ENCODE results near the gene NRG3.

The NRG3 gene

GRCh38 chr10:81981724-81982123, 106.7 kb downstream of the NRG3 start:
- no peaks in the 10 kb centered on the region for H3K36me3 ChIP-seq (ENCODE audit: control insufficient read depth, insufficient read depth, low read length)
- H3K27me3 ChIP-seq (replicated peaks; ENCODE audit: control insufficient read depth, insufficient read depth, low read length, poor library complexity, severe bottlenecking), result no peaks in the 10 kb centered on the region
- no peaks in the 10 kb centered on the region for H3K9me3 ChIP-seq (ENCODE audit: control insufficient read depth, low read length)

DNA sequence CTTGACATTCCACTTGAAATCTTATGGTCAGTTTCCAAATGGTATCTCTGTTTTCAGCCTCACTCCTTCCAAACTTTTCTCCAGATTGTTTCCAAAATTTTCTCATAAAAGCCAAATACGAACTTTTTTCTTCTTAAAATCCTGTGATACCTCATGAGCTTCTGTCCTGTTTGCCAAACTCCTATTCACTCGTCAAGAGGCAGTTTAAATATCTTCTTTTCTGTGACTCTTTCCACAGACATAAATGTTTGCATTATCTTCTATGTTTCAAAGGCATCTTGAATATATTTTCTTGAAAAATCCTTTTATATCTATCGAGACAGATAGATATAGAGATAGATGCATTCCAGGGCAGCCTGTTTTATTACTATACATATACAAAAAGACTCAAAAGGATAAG, 109.4 kb downstream of the NRG3 start:
- H3K4me3 ChIP-seq (ENCODE audit: insufficient read depth, low read depth, low read length, poor library complexity, severe bottlenecking), result no peak overlapping the region
- DNase-seq, result no peak
- no peaks in the 10 kb centered on the region for H3K36me3 ChIP-seq (ENCODE audit: control insufficient read depth, insufficient read depth, low read length)
- H3K4me1 ChIP-seq (ENCODE audit: control insufficient read depth, insufficient read depth, low read length, poor library complexity, severe bottlenecking), result no peaks in the 10 kb centered on the region
- no peaks in the 10 kb centered on the region for H3K9me3 ChIP-seq (ENCODE audit: control insufficient read depth, low read length)
- no peak overlapping the region for H3K27ac ChIP-seq (ENCODE audit: insufficient read depth, low read length, poor library complexity, severe bottlenecking)
- no peaks in the 10 kb centered on the region for H3K27me3 ChIP-seq (replicated peaks; ENCODE audit: control insufficient read depth, insufficient read depth, low read length, poor library complexity, severe bottlenecking)

More at GRCh38 chr10:81981724-81982123, 106.7 kb downstream of the NRG3 start:
- DNase-seq, result no peak
- Histone ChIP-seq H3K27ac (ENCODE audit: insufficient read depth, low read length, poor library complexity, severe bottlenecking) (no peak overlapping the region), H3K4me1 (ENCODE audit: control insufficient read depth, insufficient read depth, low read length, poor library complexity, severe bottlenecking) (no peaks in the 10 kb centered on the region), H3K4me3 (ENCODE audit: insufficient read depth, low read depth, low read length, poor library complexity, severe bottlenecking) (no peak overlapping the region)

GRCh38 chr10:81995254-81995653, 120.3 kb downstream of the NRG3 start:
- H3K36me3 ChIP-seq (ENCODE audit: control insufficient read depth, insufficient read depth, low read length), result no peaks in the 10 kb centered on the region
- H3K27ac ChIP-seq (ENCODE audit: insufficient read depth, low read length, poor library complexity, severe bottlenecking), result no peak overlapping the region
- no peak for DNase-seq
- H3K9me3 ChIP-seq (ENCODE audit: control insufficient read depth, low read length), result no peaks in the 10 kb centered on the region
- H3K4me3 ChIP-seq (ENCODE audit: insufficient read depth, low read depth, low read length, poor library complexity, severe bottlenecking), result no peak overlapping the region
- no peaks in the 10 kb centered on the region for H3K27me3 ChIP-seq (replicated peaks; ENCODE audit: control insufficient read depth, insufficient read depth, low read length, poor library complexity, severe bottlenecking)
- no peaks in the 10 kb centered on the region for H3K4me1 ChIP-seq (ENCODE audit: control insufficient read depth, insufficient read depth, low read length, poor library complexity, severe bottlenecking)

- no peaks in the 10 kb centered on the region for H3K9me3 ChIP-seq (ENCODE audit: control insufficient read depth, low read length)
- H3K4me3 ChIP-seq (ENCODE audit: insufficient read depth, low read depth, low read length, poor library complexity, severe bottlenecking), result no peak overlapping the region
- no peak overlapping the region for H3K27ac ChIP-seq (ENCODE audit: insufficient read depth, low read length, poor library complexity, severe bottlenecking)
- no peaks in the 10 kb centered on the region for H3K36me3 ChIP-seq (ENCODE audit: control insufficient read depth, insufficient read depth, low read length)
- no peaks in the 10 kb centered on the region for H3K4me1 ChIP-seq (ENCODE audit: control insufficient read depth, insufficient read depth, low read length, poor library complexity, severe bottlenecking)
- DNase-seq, result no peak
- no peaks in the 10 kb centered on the region for H3K27me3 ChIP-seq (replicated peaks; ENCODE audit: control insufficient read depth, insufficient read depth, low read length, poor library complexity, severe bottlenecking)
Observed at GRCh38 chr10:81996927-81997326, 121.9 kb downstream of the NRG3 start.

DNA sequence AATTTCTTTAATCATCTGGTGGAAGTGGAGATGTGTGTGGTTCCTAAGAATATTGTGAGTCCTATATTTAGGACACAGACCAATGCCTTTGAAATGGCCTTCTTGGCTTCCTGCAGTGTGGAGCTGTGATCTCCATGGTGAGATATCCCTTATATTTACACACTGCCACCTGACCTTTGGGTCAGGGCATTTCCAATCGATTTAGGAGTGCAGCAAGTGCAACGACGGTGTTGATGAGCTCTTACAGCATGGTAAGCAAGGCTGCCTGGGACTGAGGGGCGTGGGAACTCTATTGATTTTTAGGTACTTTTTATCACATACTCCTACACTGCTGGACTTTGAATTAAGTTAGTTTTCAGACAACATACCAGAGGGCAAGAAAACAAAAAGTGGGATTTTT, 146.0 kb downstream of the NRG3 start:
- Histone ChIP-seq H3K4me1 (ENCODE audit: control insufficient read depth, insufficient read depth, low read length, poor library complexity, severe bottlenecking) (no peaks in the 10 kb centered on the region), H3K36me3 (ENCODE audit: control insufficient read depth, insufficient read depth, low read length) (no peaks in the 10 kb centered on the region), H3K9me3 (ENCODE audit: control insufficient read depth, low read length) (no peaks in the 10 kb centered on the region), H3K27me3 (replicated peaks; ENCODE audit: control insufficient read depth, insufficient read depth, low read length, poor library complexity, severe bottlenecking) (no peaks in the 10 kb centered on the region), H3K4me3 (ENCODE audit: insufficient read depth, low read depth, low read length, poor library complexity, severe bottlenecking) (no peak overlapping the region), H3K27ac (ENCODE audit: insufficient read depth, low read length, poor library complexity, severe bottlenecking) (no peak overlapping the region)
- no peak for DNase-seq

DNA sequence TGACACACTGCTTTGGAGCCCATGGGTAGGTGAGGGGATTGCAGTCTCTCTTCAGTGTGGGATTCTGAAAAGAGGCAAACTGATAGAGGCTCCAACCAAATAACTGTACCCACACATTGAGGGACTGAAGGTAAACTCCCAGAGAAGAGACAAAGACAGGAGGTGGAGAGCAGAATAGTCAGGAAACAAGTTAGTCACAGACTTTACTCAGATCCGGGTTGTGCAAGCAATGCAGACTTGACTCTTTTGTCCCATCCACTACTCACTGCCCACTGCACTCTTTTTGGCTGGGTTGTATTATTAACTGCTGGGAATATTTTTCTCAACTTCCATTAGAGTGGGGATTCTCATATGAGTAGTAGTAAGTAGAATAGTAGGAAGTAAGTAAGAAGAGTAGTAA, 152.7 kb downstream of the NRG3 start:
- no peak overlapping the region for H3K4me3 ChIP-seq (ENCODE audit: insufficient read depth, low read depth, low read length, poor library complexity, severe bottlenecking)
- no peaks in the 10 kb centered on the region for H3K4me1 ChIP-seq (ENCODE audit: control insufficient read depth, insufficient read depth, low read length, poor library complexity, severe bottlenecking)
- no peaks in the 10 kb centered on the region for H3K36me3 ChIP-seq (ENCODE audit: control insufficient read depth, insufficient read depth, low read length)
- no peaks in the 10 kb centered on the region for H3K9me3 ChIP-seq (ENCODE audit: control insufficient read depth, low read length)
- no peak overlapping the region for H3K27ac ChIP-seq (ENCODE audit: insufficient read depth, low read length, poor library complexity, severe bottlenecking)
- H3K27me3 ChIP-seq (replicated peaks; ENCODE audit: control insufficient read depth, insufficient read depth, low read length, poor library complexity, severe bottlenecking), result no peaks in the 10 kb centered on the region
- DNase-seq, result no peak

- Histone ChIP-seq H3K27ac (ENCODE audit: insufficient read depth, low read length, poor library complexity, severe bottlenecking) (no peak overlapping the region), H3K27me3 (replicated peaks; ENCODE audit: control insufficient read depth, insufficient read depth, low read length, poor library complexity, severe bottlenecking) (no peaks in the 10 kb centered on the region), H3K9me3 (ENCODE audit: control insufficient read depth, low read length) (no peaks in the 10 kb centered on the region), H3K36me3 (ENCODE audit: control insufficient read depth, insufficient read depth, low read length) (no peaks in the 10 kb centered on the region), H3K4me3 (ENCODE audit: insufficient read depth, low read depth, low read length, poor library complexity, severe bottlenecking) (no peak overlapping the region), H3K4me1 (ENCODE audit: control insufficient read depth, insufficient read depth, low read length, poor library complexity, severe bottlenecking) (no peaks in the 10 kb centered on the region)
- DNase-seq, result no peak
Observed at GRCh38 chr10:82037076-82037475, 162.1 kb downstream of the NRG3 start.

DNA sequence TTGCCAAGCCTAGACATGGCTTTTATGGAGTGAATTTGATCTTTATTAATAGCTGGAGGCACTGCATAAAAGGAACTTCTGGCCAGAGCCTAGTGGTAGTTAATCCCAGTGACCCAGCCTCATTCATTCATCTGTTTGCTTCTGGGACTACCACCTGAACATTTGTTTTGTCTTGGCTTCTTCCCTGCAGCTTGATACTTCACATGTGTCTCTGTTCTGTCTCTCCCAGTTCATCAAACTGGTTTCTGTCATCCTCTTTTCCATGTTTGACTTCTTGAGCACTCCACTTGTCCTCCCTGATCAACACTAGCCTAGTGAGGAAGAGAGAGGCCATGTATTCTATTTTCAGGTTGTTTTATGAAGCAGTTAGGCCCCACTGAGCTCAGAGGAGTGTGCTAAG, 163.6 kb downstream of the NRG3 start:
- DNase-seq, result no peak
- H3K4me3 ChIP-seq (ENCODE audit: insufficient read depth, low read depth, low read length, poor library complexity, severe bottlenecking), result no peak overlapping the region
- no peaks in the 10 kb centered on the region for H3K27me3 ChIP-seq (replicated peaks; ENCODE audit: control insufficient read depth, insufficient read depth, low read length, poor library complexity, severe bottlenecking)
- H3K36me3 ChIP-seq (ENCODE audit: control insufficient read depth, insufficient read depth, low read length), result no peaks in the 10 kb centered on the region
- H3K4me1 ChIP-seq (ENCODE audit: control insufficient read depth, insufficient read depth, low read length, poor library complexity, severe bottlenecking), result no peaks in the 10 kb centered on the region
- no peaks in the 10 kb centered on the region for H3K9me3 ChIP-seq (ENCODE audit: control insufficient read depth, low read length)
- no peak overlapping the region for H3K27ac ChIP-seq (ENCODE audit: insufficient read depth, low read length, poor library complexity, severe bottlenecking)

DNA sequence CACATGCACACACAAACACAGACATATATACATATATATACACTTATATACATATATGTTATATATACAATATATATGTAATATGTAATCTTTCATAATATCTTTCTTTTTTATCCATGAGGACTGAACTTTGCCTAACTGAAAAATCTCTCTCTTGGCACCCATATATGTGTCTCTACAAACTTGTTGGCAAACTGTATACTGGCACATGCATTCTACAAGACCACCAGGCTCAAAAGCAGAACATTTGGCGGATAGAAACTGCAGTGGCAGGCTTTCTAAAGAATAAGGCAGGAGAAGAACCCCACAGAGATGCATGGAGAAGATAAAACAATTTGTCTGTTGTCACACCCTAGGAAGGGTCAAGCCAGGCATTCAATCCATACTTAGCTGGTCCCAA, 165.3 kb downstream of the NRG3 start:
- Histone ChIP-seq H3K9me3 (ENCODE audit: control insufficient read depth, low read length) (no peaks in the 10 kb centered on the region), H3K27ac (ENCODE audit: insufficient read depth, low read length, poor library complexity, severe bottlenecking) (no peak overlapping the region), H3K27me3 (replicated peaks; ENCODE audit: control insufficient read depth, insufficient read depth, low read length, poor library complexity, severe bottlenecking) (no peaks in the 10 kb centered on the region), H3K36me3 (ENCODE audit: control insufficient read depth, insufficient read depth, low read length) (no peaks in the 10 kb centered on the region), H3K4me1 (ENCODE audit: control insufficient read depth, insufficient read depth, low read length, poor library complexity, severe bottlenecking) (no peaks in the 10 kb centered on the region), H3K4me3 (ENCODE audit: insufficient read depth, low read depth, low read length, poor library complexity, severe bottlenecking) (no peak overlapping the region)
- DNase-seq, result no peak

GRCh38 chr10:82041018-82041417, 166.0 kb downstream of the NRG3 start:
- Histone ChIP-seq H3K36me3 (ENCODE audit: control insufficient read depth, insufficient read depth, low read length) (no peaks in the 10 kb centered on the region), H3K27me3 (replicated peaks; ENCODE audit: control insufficient read depth, insufficient read depth, low read length, poor library complexity, severe bottlenecking) (no peaks in the 10 kb centered on the region), H3K4me3 (ENCODE audit: insufficient read depth, low read depth, low read length, poor library complexity, severe bottlenecking) (no peak overlapping the region), H3K4me1 (ENCODE audit: control insufficient read depth, insufficient read depth, low read length, poor library complexity, severe bottlenecking) (no peaks in the 10 kb centered on the region), H3K9me3 (ENCODE audit: control insufficient read depth, low read length) (no peaks in the 10 kb centered on the region), H3K27ac (ENCODE audit: insufficient read depth, low read length, poor library complexity, severe bottlenecking) (no peak overlapping the region)
- DNase-seq, result no peak

DNA sequence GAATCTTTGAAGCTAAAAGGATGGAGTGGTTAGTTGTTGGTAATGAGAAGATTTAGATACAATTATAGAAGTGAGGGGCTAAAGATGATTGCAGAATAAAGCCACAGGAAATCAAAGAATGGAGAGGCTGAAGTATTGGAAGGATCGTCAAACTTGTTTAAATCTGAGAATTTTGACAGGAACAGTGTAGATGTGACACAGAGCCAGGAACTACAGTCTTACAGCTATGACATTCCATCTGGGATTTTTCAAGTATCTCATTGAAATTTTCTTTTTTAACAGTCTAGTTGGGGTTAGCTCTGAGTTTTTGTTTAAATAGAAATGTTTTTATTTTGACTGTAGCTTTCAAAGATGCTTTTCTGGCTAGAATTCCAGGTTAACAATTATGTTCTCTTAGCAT, 181.4 kb downstream of the NRG3 start:
- DNase-seq, result no peak
- H3K4me1 ChIP-seq (ENCODE audit: control insufficient read depth, insufficient read depth, low read length, poor library complexity, severe bottlenecking), result no peaks in the 10 kb centered on the region
- H3K27ac ChIP-seq (ENCODE audit: insufficient read depth, low read length, poor library complexity, severe bottlenecking), result no peak overlapping the region

More for the DNA sequence above, 181.4 kb downstream of the NRG3 start:
- Histone ChIP-seq H3K27me3 (replicated peaks; ENCODE audit: control insufficient read depth, insufficient read depth, low read length, poor library complexity, severe bottlenecking) (no peaks in the 10 kb centered on the region), H3K4me3 (ENCODE audit: insufficient read depth, low read depth, low read length, poor library complexity, severe bottlenecking) (no peak overlapping the region), H3K36me3 (ENCODE audit: control insufficient read depth, insufficient read depth, low read length) (no peaks in the 10 kb centered on the region), H3K9me3 (ENCODE audit: control insufficient read depth, low read length) (no peaks in the 10 kb centered on the region)
